CD4-positive, alpha-beta memory T cell (primary cell): Measurements from ENCODE around the gene SLC35F4. TPM values are rescaled to one million over a fixed set of nuclear protein-coding genes. Genes with fewer than 3 reads are reported as not detected.
"Not testable (repeated sequence)": the region's sequence is repeated elsewhere in the genome, so short reads cannot be mapped to it uniquely, and the experiment has no call there.

Experiments
- CTCF ChIA-PET: fragments of 350-600 bp; sonication (Branson Sonifier 250); formaldehyde crosslinking; loops from one replicate; lab custom pipeline; 2021; ENCODE audit warnings: inconsistent platforms; ENCODE audit not compliant: partially characterized antibody; lab: Charles Lee
- POLR2A ChIA-PET: fragments of 350-600 bp; sonication (Branson Sonifier 250); formaldehyde crosslinking; loops from one replicate; lab custom pipeline; 2021; ENCODE audit not compliant: partially characterized antibody; lab: Charles Lee
- DNase-seq, 5 donors: peaks; one replicate each; pipeline versions ENCODE4 v3.0.0 to v3.0.0-alpha.2; 2020 to 2022; ENCODE audit warnings: mixed read lengths in 1 of 5
- H3K27ac ChIP-seq: one replicate; pipeline ENCODE4 v1.7.0; 2013; ENCODE audit warnings: low read depth, low read length
- H3K27me3 ChIP-seq: 2 replicates; pipeline ENCODE4 v1.7.0; 2013; ENCODE audit warnings: mild to moderate bottlenecking, low read length, moderate library complexity; ENCODE audit not compliant: insufficient read depth
- H3K36me3 ChIP-seq: 2 replicates; pipeline ENCODE4 v1.7.0; 2013; ENCODE audit warnings: mild to moderate bottlenecking, low read length, moderate library complexity; ENCODE audit not compliant: insufficient read depth
- H3K4me1 ChIP-seq: 2 replicates; pipeline ENCODE4 v1.7.0; 2013; ENCODE audit warnings: mild to moderate bottlenecking, low read length, moderate library complexity; ENCODE audit not compliant: insufficient read depth
- H3K4me3 ChIP-seq, 2 donors: one replicate each; pipeline ENCODE4 v1.7.0; 2013; ENCODE audit warnings: low read length in 2 of 2, mild to moderate bottlenecking in 1 of 2
- H3K9me3 ChIP-seq, 2 donors: one replicate each; pipeline ENCODE4 v1.7.0; 2013; ENCODE audit warnings: low read length in 2 of 2, control low read depth in 1 of 2; ENCODE audit not compliant: control insufficient read depth in 1 of 2
- H3K27ac Mint-ChIP-seq, 7 donors: one replicate each; pipeline ENCODE4 v1.8.0; 2020 to 2021; ENCODE audit warnings: mixed read lengths in 7 of 7, mild to moderate bottlenecking in 6 of 7, inconsistent platforms in 3 of 7, moderate library complexity in 3 of 7
- H3K27me3 Mint-ChIP-seq, 2 donors: one replicate each; pipeline ENCODE4 v1.8.0; 2020 to 2021; ENCODE audit warnings: mixed read lengths in 2 of 2
- H3K36me3 Mint-ChIP-seq, 2 donors: one replicate each; pipeline ENCODE4 v1.8.0; 2020 to 2021; ENCODE audit warnings: mixed read lengths in 2 of 2, inconsistent platforms in 1 of 2, mild to moderate bottlenecking in 1 of 2
- H3K4me1 Mint-ChIP-seq, 4 donors: one replicate each; pipeline ENCODE4 v1.8.0; 2020 to 2021; ENCODE audit warnings: mixed read lengths in 4 of 4, mild to moderate bottlenecking in 1 of 4
- H3K4me3 Mint-ChIP-seq, 8 donors: one replicate each; pipeline ENCODE4 v1.8.0; 2020 to 2021; ENCODE audit warnings: mixed read lengths in 8 of 8, mild to moderate bottlenecking in 7 of 8, moderate library complexity in 6 of 8, inconsistent platforms in 3 of 8
- H3K9me3 Mint-ChIP-seq, 8 donors: one replicate each; pipeline ENCODE4 v1.8.0; 2020 to 2021; ENCODE audit warnings: mixed read lengths in 8 of 8, mild to moderate bottlenecking in 5 of 8, inconsistent platforms in 3 of 8, moderate library complexity in 1 of 8
- intact Hi-C: fragments of 100-400 bp; cut with micrococcal nuclease; formaldehyde crosslinking; loops from one replicate; pipeline ENCODE4 v1.15.1; 2023
- polyA plus RNA-seq, 2 donors: library from polyadenylated mRNA; unstranded; fragments of 300-500 nt; fragmentation: Illumina TruSeq; gene quantifications; one replicate each; pipeline ENCODE4 v1.2.3, GENCODE V29; 2021
- total RNA-seq, 2 experiments: library from RNA; stranded (reverse); gene quantifications; one replicate each; pipeline ENCODE4 v1.2.3, GENCODE V29; 2021

The SLC35F4 gene
- total and polyA plus RNA-seq, 4 experiments from 2014 or later, result not detected

- intact Hi-C loops, result no loop called here
- no peak overlapping the region for H3K4me3 ChIP-seq
- no peaks in the 10 kb centered on the region for H3K27me3 ChIP-seq
- Mint-ChIP-seq H3K27me3 (peaks cover 0 to 2% of the 10 kb centered on the region in 2 donors), H3K36me3 (no peaks in the 10 kb centered on the region), H3K4me3 (no peak overlapping the region), H3K4me1 (no peaks in the 10 kb centered on the region), H3K9me3 (peaks cover 0 to 4% (median 0%) of the 10 kb centered on the region in 8 donors), H3K27ac (no peak overlapping the region)
- ChIA-PET CTCF (no interaction called here), POLR2A (no interaction called here)
- H3K36me3 ChIP-seq, result no peaks in the 10 kb centered on the region
- no peak for DNase-seq
- no peak overlapping the region for H3K27ac ChIP-seq
- no peaks in the 10 kb centered on the region for H3K9me3 ChIP-seq
- no peaks in the 10 kb centered on the region for H3K4me1 ChIP-seq
Measured at GRCh38 chr14:57760896-57761295, 105.0 kb downstream of the SLC35F4 start.

GRCh38 chr14:57755018-57755521 is 110.8 kb downstream of the SLC35F4 start:
- Histone ChIP-seq H3K27ac (no peak overlapping the region), H3K36me3 (no peaks in the 10 kb centered on the region), H3K4me3 (no peak overlapping the region), H3K4me1 (no peaks in the 10 kb centered on the region), H3K27me3 (no peaks in the 10 kb centered on the region), H3K9me3 (no peaks in the 10 kb centered on the region)
- intact Hi-C loops, result no loop called here
- no peak overlapping the region for H3K27ac Mint-ChIP-seq
- H3K4me1 Mint-ChIP-seq, result no peaks in the 10 kb centered on the region
- no peak overlapping the region for H3K4me3 Mint-ChIP-seq
- ChIA-PET POLR2A (no interaction called here), CTCF (no interaction called here)
- H3K9me3 Mint-ChIP-seq, result peaks cover 0 to 5% (median 0%) of the 10 kb centered on the region in 8 donors
- no peaks in the 10 kb centered on the region for H3K27me3 Mint-ChIP-seq
- H3K36me3 Mint-ChIP-seq, result no peaks in the 10 kb centered on the region
- DNase-seq, result no peak

DNA sequence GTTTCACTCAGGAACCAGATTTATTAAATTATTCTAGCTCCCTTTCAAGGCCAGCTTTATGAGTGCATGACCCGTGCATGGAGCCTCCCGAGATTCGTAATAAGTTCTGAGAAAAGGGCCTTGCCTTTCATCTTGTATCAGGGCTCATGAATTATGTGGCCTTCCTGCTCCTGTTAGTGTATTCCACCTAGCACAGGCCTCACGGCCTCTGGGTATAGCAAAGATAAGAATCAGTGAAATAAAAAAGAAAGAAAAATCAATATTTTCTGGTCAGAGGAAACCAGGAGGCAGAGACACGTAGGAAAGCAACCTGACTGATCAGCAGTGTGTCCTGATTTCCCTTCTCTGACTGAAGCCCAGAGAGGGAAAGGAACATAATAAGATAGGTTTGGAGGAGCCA is 111.4 kb downstream of the SLC35F4 start:
- intact Hi-C loops, result no loop called here
- Histone ChIP-seq H3K9me3 (no peaks in the 10 kb centered on the region), H3K27me3 (no peaks in the 10 kb centered on the region), H3K4me1 (no peaks in the 10 kb centered on the region), H3K4me3 (no peak overlapping the region), H3K27ac (no peak overlapping the region), H3K36me3 (no peaks in the 10 kb centered on the region)
- no peak overlapping the region for H3K27ac Mint-ChIP-seq
- H3K9me3 Mint-ChIP-seq, result peaks cover 0 to 5% (median 0%) of the 10 kb centered on the region in 8 donors
- H3K4me3 Mint-ChIP-seq, result no peak overlapping the region
- no peaks in the 10 kb centered on the region for H3K27me3 Mint-ChIP-seq
- no peak for DNase-seq
- POLR2A ChIA-PET, result no interaction called here
- H3K4me1 Mint-ChIP-seq, result no peaks in the 10 kb centered on the region
- no peaks in the 10 kb centered on the region for H3K36me3 Mint-ChIP-seq
- CTCF ChIA-PET, result no interaction called here

DNA sequence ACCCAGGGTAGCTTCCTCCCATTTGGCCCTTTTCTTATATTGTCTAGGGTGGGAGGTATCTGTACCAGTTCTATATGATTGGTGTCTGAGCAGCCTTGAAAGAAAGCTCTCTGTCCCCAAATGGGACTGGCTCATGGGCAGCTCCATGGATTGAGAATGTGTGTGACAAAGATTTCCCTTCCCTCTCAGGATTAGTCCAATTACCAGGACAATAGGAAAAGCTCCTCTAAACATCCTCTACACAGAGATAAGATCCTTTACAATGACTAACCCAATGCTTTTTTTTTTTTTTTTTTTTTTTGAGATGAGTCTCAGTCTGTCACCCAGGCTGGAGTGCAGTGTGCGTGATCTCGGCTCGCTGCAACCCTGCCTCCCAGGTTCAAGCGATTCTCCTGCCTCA is 112.1 kb downstream of the SLC35F4 start:
- H3K27ac ChIP-seq, result no peak overlapping the region
- Mint-ChIP-seq H3K36me3 (no peaks in the 10 kb centered on the region), H3K27ac (no peak overlapping the region), H3K4me1 (no peaks in the 10 kb centered on the region), H3K9me3 (peaks cover 0 to 5% (median 0%) of the 10 kb centered on the region in 8 donors), H3K27me3 (no peaks in the 10 kb centered on the region), H3K4me3 (no peak overlapping the region)
- DNase-seq, result no peak
- no peaks in the 10 kb centered on the region for H3K27me3 ChIP-seq
- POLR2A ChIA-PET, result no interaction called here
- H3K36me3 ChIP-seq, result no peaks in the 10 kb centered on the region
- intact Hi-C loops, result no loop called here
- H3K9me3 ChIP-seq, result no peaks in the 10 kb centered on the region
- no peaks in the 10 kb centered on the region for H3K4me1 ChIP-seq
- no peak overlapping the region for H3K4me3 ChIP-seq
- CTCF ChIA-PET, result interaction anchor here (0.9 kb wide), 1 partner anchor 22 kb away, joined by 3 read pairs; no protein-coding TSS in a partner anchor

- H3K4me3 Mint-ChIP-seq, H3K4me1 Mint-ChIP-seq, H3K27me3 Mint-ChIP-seq: not testable (repeated sequence)
Measured at GRCh38 chr14:57752142-57752695, 113.7 kb downstream of the SLC35F4 start.

GRCh38 chr14:57751400-57751799 is 114.5 kb downstream of the SLC35F4 start:
- CTCF ChIA-PET, result no interaction called here
- no peaks in the 10 kb centered on the region for H3K27me3 Mint-ChIP-seq
- POLR2A ChIA-PET, result no interaction called here
- no peaks in the 10 kb centered on the region for H3K36me3 Mint-ChIP-seq
- H3K27me3 ChIP-seq, result no peaks in the 10 kb centered on the region
- H3K27ac Mint-ChIP-seq, result no peak overlapping the region
- H3K9me3 ChIP-seq, result no peaks in the 10 kb centered on the region
- no peaks in the 10 kb centered on the region for H3K4me1 Mint-ChIP-seq
- H3K9me3 Mint-ChIP-seq, result peaks cover 0 to 5% (median 0%) of the 10 kb centered on the region in 8 donors
- H3K4me3 ChIP-seq, result no peak overlapping the region
- H3K4me1 ChIP-seq, result no peaks in the 10 kb centered on the region
- H3K4me3 Mint-ChIP-seq, result no peak overlapping the region
- intact Hi-C loops, result no loop called here
- no peak for DNase-seq
- H3K27ac ChIP-seq, result no peak overlapping the region
- H3K36me3 ChIP-seq, result no peaks in the 10 kb centered on the region

More at GRCh38 chr14:57752142-57752695, 113.7 kb downstream of the SLC35F4 start:
- H3K36me3 Mint-ChIP-seq, H3K36me3 ChIP-seq, H3K27me3 ChIP-seq, POLR2A ChIA-PET, H3K4me3 ChIP-seq, H3K9me3 ChIP-seq, H3K27ac ChIP-seq, H3K9me3 Mint-ChIP-seq, DNase-seq, intact Hi-C loops, H3K4me1 ChIP-seq, H3K27ac Mint-ChIP-seq: not testable (repeated sequence)
- CTCF ChIA-PET, result interaction anchor here (0.7 kb wide), 1 partner anchor 16 kb away, joined by 3 read pairs; no protein-coding TSS in a partner anchor

DNA sequence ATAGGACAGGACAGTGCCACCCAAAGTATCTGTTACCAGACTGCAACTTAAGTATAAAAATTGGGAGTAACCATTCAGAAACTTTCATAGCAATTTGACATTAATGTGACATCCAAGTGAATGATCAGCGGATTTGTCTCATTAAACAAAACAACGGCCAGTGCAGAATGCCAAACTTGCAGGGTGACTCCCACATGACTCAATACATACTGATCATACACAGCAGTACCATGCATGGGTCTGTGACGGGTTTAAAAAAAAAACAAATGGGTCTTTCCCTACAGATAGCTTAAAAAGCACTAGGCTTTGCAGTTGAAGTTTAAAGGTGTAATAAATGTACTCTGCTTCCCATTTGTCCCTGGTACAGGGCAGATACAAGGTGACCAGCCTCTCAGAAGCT is 116.6 kb downstream of the SLC35F4 start:
- Histone ChIP-seq H3K4me1 (no peaks in the 10 kb centered on the region), H3K4me3 (no peak overlapping the region), H3K9me3 (no peaks in the 10 kb centered on the region), H3K27me3 (no peaks in the 10 kb centered on the region), H3K36me3 (no peaks in the 10 kb centered on the region), H3K27ac (no peak overlapping the region)
- Mint-ChIP-seq H3K4me3 (no peak overlapping the region), H3K36me3 (no peaks in the 10 kb centered on the region), H3K27ac (no peak overlapping the region), H3K27me3 (no peaks in the 10 kb centered on the region), H3K4me1 (no peaks in the 10 kb centered on the region), H3K9me3 (peaks cover 0 to 3% (median 0%) of the 10 kb centered on the region in 8 donors)
- CTCF ChIA-PET, result no interaction called here
- intact Hi-C loops, result no loop called here
- no peak for DNase-seq
- POLR2A ChIA-PET, result no interaction called here
